Activated naive CD4-positive, alpha-beta T cell treated with anti-CD3 and anti-CD28 coated beads for 36 hours (primary cell): ENCODE measurements around the gene BAZ1B. TPM values are rescaled to one million over a fixed set of nuclear protein-coding genes. Genes with fewer than 3 reads are reported as not detected.
"Not testable (repeated sequence)": the region's sequence is repeated elsewhere in the genome, so short reads cannot be mapped to it uniquely, and the experiment has no call there.

Experiments used
- CTCF ChIA-PET: fragments of 350-600 bp; sonication (Branson Sonifier 250); formaldehyde crosslinking; loops from one replicate; lab custom pipeline; 2021; ENCODE audit warnings: antibody characterized with exemption; lab: Charles Lee
- DNase-seq: peaks from one replicate; pipeline ENCODE4 v3.0.0-alpha.2; 2020
- H3K27ac Mint-ChIP-seq: one replicate; pipeline ENCODE4 v1.8.0; 2021; ENCODE audit warnings: mild to moderate bottlenecking, mixed read lengths
- H3K27me3 Mint-ChIP-seq: one replicate; pipeline ENCODE4 v1.8.0; 2021; ENCODE audit warnings: low read depth, mixed read lengths
- H3K36me3 Mint-ChIP-seq: one replicate; pipeline ENCODE4 v1.8.0; 2021; ENCODE audit warnings: low read depth, mixed read lengths
- H3K4me1 Mint-ChIP-seq: one replicate; pipeline ENCODE4 v1.8.0; 2021; ENCODE audit warnings: low read depth, mixed read lengths
- H3K4me3 Mint-ChIP-seq: one replicate; pipeline ENCODE4 v1.8.0; 2021; ENCODE audit warnings: mild to moderate bottlenecking, moderate library complexity, mixed read lengths
- H3K9me3 Mint-ChIP-seq: one replicate; pipeline ENCODE4 v1.8.0; 2021; ENCODE audit warnings: mixed read lengths
- intact Hi-C: fragments of 100-400 bp; cut with micrococcal nuclease; formaldehyde crosslinking; loops from one replicate; pipeline ENCODE4 v1.15.1; 2023
- total RNA-seq, 2 experiments: library from RNA; stranded (reverse); gene quantifications; one replicate each; pipeline ENCODE4 v1.2.3, GENCODE V29; 2021

The BAZ1B gene
- total RNA-seq: 10 to 100 TPM; 67.6 to 69.9 TPM

- CTCF ChIA-PET: interaction anchor here (0.6 to 1.4 kb wide), 3 partner anchors 71 to 606 kb away, joined by 3 read pairs; no protein-coding TSS in a partner anchor
Observed at GRCh38 chr7:73522105-73522872, at the start of gene BAZ1B. TSS of gene BAZ1B (minus strand) at chr7:73522293. CDS start at chr7:73521933, 360 bp downstream.

GRCh38 chr7:73570977-73571376, 48.9 kb upstream of the BAZ1B start:
- Mint-ChIP-seq H3K9me3 (no peaks in the 10 kb centered on the region), H3K27ac (no peak overlapping the region), H3K4me3 (no peak overlapping the region), H3K27me3 (no peaks in the 10 kb centered on the region), H3K36me3 (peaks cover 18% of the 10 kb centered on the region), H3K4me1 (peaks cover 24% of the 10 kb centered on the region)
- no peak for DNase-seq
- intact Hi-C loops: loop anchor here (10.0 kb wide), 1 partner anchor 86 kb away; no protein-coding TSS in a partner anchor
- CTCF ChIA-PET: no interaction called here

More at GRCh38 chr7:73522105-73522872, at the start of gene BAZ1B:
- H3K36me3 Mint-ChIP-seq: peaks cover 36% of the 10 kb centered on the region
- no peaks in the 10 kb centered on the region for H3K9me3 Mint-ChIP-seq
- H3K4me3 Mint-ChIP-seq: peak within 1 kb of the TSS; percentile 98
- H3K27ac Mint-ChIP-seq: peak within 1 kb of the TSS; percentile 96
- H3K4me1 Mint-ChIP-seq: peaks cover 55% of the 10 kb centered on the region
- H3K27me3 Mint-ChIP-seq: no peaks in the 10 kb centered on the region
- intact Hi-C loops: loop anchor here (1.0 to 5.0 kb wide), 9 partner anchors 35 to 730 kb away; partner anchors contain the start of genes ABHD11, BCL7B, BUD23 and DNAJC30
- peak; percentile 99 for DNase-seq

GRCh38 chr7:73570521-73570920, 48.4 kb upstream of the BAZ1B start:
- Mint-ChIP-seq H3K27ac (no peak overlapping the region), H3K4me3 (no peak overlapping the region), H3K9me3 (no peaks in the 10 kb centered on the region), H3K4me1 (peaks cover 29% of the 10 kb centered on the region), H3K27me3 (no peaks in the 10 kb centered on the region), H3K36me3 (peaks cover 18% of the 10 kb centered on the region)
- DNase-seq: no peak
- CTCF ChIA-PET: interaction anchor here (1.2 kb wide), 1 partner anchor 36 kb away, joined by 3 read pairs; no protein-coding TSS in a partner anchor
- intact Hi-C loops: loop anchor here (10.0 kb wide), 1 partner anchor 86 kb away; no protein-coding TSS in a partner anchor

- intact Hi-C loops: no loop called here
- CTCF ChIA-PET: interaction anchor here (1.2 kb wide), 1 partner anchor 37 kb away, joined by 3 read pairs; no protein-coding TSS in a partner anchor
- H3K9me3 Mint-ChIP-seq: no peaks in the 10 kb centered on the region
- H3K27me3 Mint-ChIP-seq: no peaks in the 10 kb centered on the region
- H3K27ac Mint-ChIP-seq: no peak overlapping the region
- peaks cover 18% of the 10 kb centered on the region for H3K36me3 Mint-ChIP-seq
- peaks cover 26% of the 10 kb centered on the region for H3K4me1 Mint-ChIP-seq
- DNase-seq: no peak
- H3K4me3 Mint-ChIP-seq: no peak overlapping the region
Observed at GRCh38 chr7:73569042-73569608, 47.0 kb upstream of the BAZ1B start.

- H3K9me3 Mint-ChIP-seq: no peaks in the 10 kb centered on the region
- peaks cover 25% of the 10 kb centered on the region for H3K4me1 Mint-ChIP-seq
- intact Hi-C loops: no loop called here
- no peaks in the 10 kb centered on the region for H3K27me3 Mint-ChIP-seq
- H3K4me3 Mint-ChIP-seq: no peak overlapping the region
- peak overlapping the region; percentile 61 for H3K27ac Mint-ChIP-seq
- CTCF ChIA-PET: no interaction called here
- peaks cover 16% of the 10 kb centered on the region for H3K36me3 Mint-ChIP-seq
- no peak for DNase-seq
Observed at GRCh38 chr7:73567846-73568685, 46.0 kb upstream of the BAZ1B start.

- Mint-ChIP-seq H3K4me3 (no peak overlapping the region), H3K27me3 (no peaks in the 10 kb centered on the region), H3K27ac (no peak overlapping the region), H3K36me3 (peaks cover 13% of the 10 kb centered on the region), H3K4me1 (peaks cover 25% of the 10 kb centered on the region), H3K9me3 (no peaks in the 10 kb centered on the region)
- CTCF ChIA-PET: interaction anchor here (1.4 kb wide), 1 partner anchor 9 kb away, joined by 5 read pairs; no protein-coding TSS in a partner anchor
- DNase-seq: no peak
- intact Hi-C loops: no loop called here
Observed at GRCh38 chr7:73567140-73567539, 45.0 kb upstream of the BAZ1B start.

GRCh38 chr7:73566431-73566830, 44.3 kb upstream of the BAZ1B start:
- H3K27ac Mint-ChIP-seq: peak overlapping the region; percentile 15
- H3K9me3 Mint-ChIP-seq, intact Hi-C loops, H3K27me3 Mint-ChIP-seq, DNase-seq: not testable (repeated sequence)
- peak overlapping the region; percentile 57 for H3K4me3 Mint-ChIP-seq
- H3K4me1 Mint-ChIP-seq: peaks cover 25% of the 10 kb centered on the region
- CTCF ChIA-PET: interaction anchor here (1.4 kb wide), 1 partner anchor 10 kb away, joined by 5 read pairs; no protein-coding TSS in a partner anchor
- peaks cover 13% of the 10 kb centered on the region for H3K36me3 Mint-ChIP-seq

- no peaks in the 10 kb centered on the region for H3K27me3 Mint-ChIP-seq
- H3K9me3 Mint-ChIP-seq: no peaks in the 10 kb centered on the region
- intact Hi-C loops: no loop called here
- peaks cover 10% of the 10 kb centered on the region for H3K36me3 Mint-ChIP-seq
- peak overlapping the region; percentile 57 for H3K4me3 Mint-ChIP-seq
- peak overlapping the region; percentile 15 for H3K27ac Mint-ChIP-seq
- CTCF ChIA-PET: interaction anchor here (1.4 kb wide), 1 partner anchor 11 kb away, joined by 5 read pairs; no protein-coding TSS in a partner anchor
- peaks cover 25% of the 10 kb centered on the region for H3K4me1 Mint-ChIP-seq
- DNase-seq: no peak
Observed at GRCh38 chr7:73565675-73566340, 43.7 kb upstream of the BAZ1B start.

GRCh38 chr7:73560109-73560835, 38.2 kb upstream of the BAZ1B start:
- no peaks in the 10 kb centered on the region for H3K9me3 Mint-ChIP-seq
- H3K36me3 Mint-ChIP-seq: no peaks in the 10 kb centered on the region
- H3K4me3 Mint-ChIP-seq: no peak overlapping the region
- intact Hi-C loops: no loop called here
- CTCF ChIA-PET: interaction anchor here (0.9 to 1.7 kb wide), 3 partner anchors 18 to 55 kb away, joined by 3 to 6 read pairs (median 3); partner anchors contain the start of gene TBL2
- DNase-seq: peak; percentile 37
- H3K27me3 Mint-ChIP-seq: no peaks in the 10 kb centered on the region
- H3K4me1 Mint-ChIP-seq: peaks cover 25% of the 10 kb centered on the region
- H3K27ac Mint-ChIP-seq: peak overlapping the region; percentile 10

GRCh38 chr7:73557397-73558257, 35.5 kb upstream of the BAZ1B start, which contains the start of gene BCL7B:
TSS of gene BCL7B (minus strand) at chr7:73557690. CDS start at chr7:73557578, 112 bp downstream.
- CTCF ChIA-PET: interaction anchor here (0.6 kb wide), 1 partner anchor 88 kb away, joined by 3 read pairs; no protein-coding TSS in a partner anchor
- H3K36me3 Mint-ChIP-seq: peaks cover 5% of the 10 kb centered on the region
- peak; percentile 63 for DNase-seq
- intact Hi-C loops: loop anchor here (1.0 kb wide), 4 partner anchors 21 to 728 kb away; partner anchors contain the start of genes ABHD11, BAZ1B and TBL2
- H3K9me3 Mint-ChIP-seq: no peaks in the 10 kb centered on the region
- H3K27ac Mint-ChIP-seq: peak within 1 kb of the TSS; percentile 89
- peak within 1 kb of the TSS; percentile 86 for H3K4me3 Mint-ChIP-seq
- H3K4me1 Mint-ChIP-seq: peaks cover 41% of the 10 kb centered on the region
- no peaks in the 10 kb centered on the region for H3K27me3 Mint-ChIP-seq
